Thyroid gland (tissue), 4 donors: ENCODE results near the gene BRCC3. TPM values are rescaled to one million over a fixed set of nuclear protein-coding genes. Genes with fewer than 3 reads are reported as not detected.

ENCODE experiments used
- DNase-seq, 2 donors: peaks; one replicate each; pipeline ENCODE4 v3.0.0-alpha.2; 2019
- H3K27ac ChIP-seq, 3 donors: fragments of 200-600 bp; sonication (generic); 1 replicate in 2 of 3; 2 replicates in 1 of 3; pipeline ENCODE4 v1.5.1; 2016 to 2019; ENCODE audit warnings: mild to moderate bottlenecking in 1 of 3, moderate library complexity in 1 of 3
- H3K27me3 ChIP-seq: fragments of 200-600 bp; sonication (generic); one replicate; pipeline ENCODE4 v1.5.1; 2019
- H3K36me3 ChIP-seq, 2 donors: fragments of 200-600 bp; sonication (generic); one replicate each; pipeline ENCODE4 v1.5.1; 2016 to 2019
- H3K4me1 ChIP-seq, 2 donors: fragments of 200-600 bp; sonication (generic); one replicate each; pipeline ENCODE4 v1.5.1; 2017 to 2019
- H3K4me3 ChIP-seq, 3 donors: fragments of 200-600 bp; sonication (generic); replicated peaks in 1 of 3; 1 replicate in 2 of 3; 2 replicates in 1 of 3; pipeline ENCODE4 v1.5.1; 2016; ENCODE audit warnings: mild to moderate bottlenecking in 1 of 3
- H3K9me3 ChIP-seq: fragments of 200-600 bp; sonication (generic); one replicate; pipeline ENCODE4 v1.5.1; 2017
- CTCF ChIP-seq, 6 experiments: fragments of 200-600 bp in 3 of 6; fragments of 450-650 bp in 3 of 6; sonication (generic) in 3 of 6; IDR thresholded peaks; one replicate each; pipeline ENCODE4 v1.5.1; 2016 to 2019; ENCODE audit warnings: antibody characterized with exemption in 6 of 6, mild to moderate bottlenecking in 2 of 6, inconsistent platforms in 1 of 6, moderate library complexity in 1 of 6
- POLR2A ChIP-seq, 2 donors: fragments of 450-650 bp; IDR thresholded peaks; one replicate each; pipeline ENCODE4 v1.6.1; 2017; ENCODE audit warnings: antibody characterized with exemption in 2 of 2, mild to moderate bottlenecking in 2 of 2, moderate library complexity in 1 of 2
- WGBS, 2 donors: methylation state at CpG; one replicate each; pipeline ENCODE4 v1.1.5; 2017; 5-methylcytosine and 5-hydroxymethylcytosine counted together
- intact Hi-C: fragments of 100-400 bp; cut with DNase I; formaldehyde crosslinking; loops from one replicate; pipeline ENCODE4 v1.15.1; 2023
- total RNA-seq, 4 donors: library from RNA; depleted of rRNA; stranded (reverse); fragments of >200 nt; gene quantifications; one replicate each; pipeline ENCODE4 v1.2.3, GENCODE V29; 2016

BRCC3 gene
- total RNA-seq, 4 donors from 2014 or later, result 9.7 to 21.9 (median 18.0) TPM

GRCh38 chrX:155052738-155053498 is 18.4 kb upstream of the BRCC3 start:
- no peak for TF ChIP-seq CTCF (IDR thresholded peaks at IDR 0.05)
- no peak for TF ChIP-seq POLR2A (IDR thresholded peaks at IDR 0.05)
- peaks cover 0 to 10% of the 10 kb centered on the region in 2 donors for H3K4me1 ChIP-seq
- no peaks in the 10 kb centered on the region for H3K27me3 ChIP-seq
- 87 to 93% methylated on average over 5 of the region's 5 CpGs for WGBS, 2 donors
- H3K4me3 ChIP-seq, result no peak overlapping the region
- H3K9me3 ChIP-seq, result no peaks in the 10 kb centered on the region
- intact Hi-C loops, result no loop called here
- no peaks in the 10 kb centered on the region for H3K36me3 ChIP-seq
- DNase-seq, result no peak
- no peak overlapping the region for H3K27ac ChIP-seq

GRCh38 chrX:155053656-155054055 is 17.7 kb upstream of the BRCC3 start:
- intact Hi-C loops, result no loop called here
- DNase-seq, result no peak
- H3K27me3 ChIP-seq, result no peaks in the 10 kb centered on the region
- H3K36me3 ChIP-seq, result no peaks in the 10 kb centered on the region
- TF ChIP-seq POLR2A (IDR thresholded peaks at IDR 0.05) (no peak), CTCF (IDR thresholded peaks at IDR 0.05) (no peak)
- no peak overlapping the region for H3K27ac ChIP-seq
- H3K4me1 ChIP-seq, result peaks cover 0 to 10% of the 10 kb centered on the region in 2 donors
- WGBS, 2 donors, result 96% methylated on average over 3 of the region's 3 CpGs
- no peak overlapping the region for H3K4me3 ChIP-seq
- no peaks in the 10 kb centered on the region for H3K9me3 ChIP-seq

GRCh38 chrX:155054255-155054654 is 17.1 kb upstream of the BRCC3 start:
- H3K4me1 ChIP-seq, result peaks cover 0 to 10% of the 10 kb centered on the region in 2 donors
- H3K9me3 ChIP-seq, result no peaks in the 10 kb centered on the region
- H3K36me3 ChIP-seq, result no peaks in the 10 kb centered on the region
- H3K27me3 ChIP-seq, result no peaks in the 10 kb centered on the region
- H3K27ac ChIP-seq, result no peak overlapping the region
- intact Hi-C loops, result no loop called here
- DNase-seq, result no peak
- TF ChIP-seq POLR2A (IDR thresholded peaks at IDR 0.05), result no peak
- no peak for TF ChIP-seq CTCF (IDR thresholded peaks at IDR 0.05)
- no peak overlapping the region for H3K4me3 ChIP-seq
- 93 to 96% methylated on average over 4 of the region's 4 CpGs for WGBS, 2 donors

- no peak for TF ChIP-seq CTCF (IDR thresholded peaks at IDR 0.05)
- no peak for TF ChIP-seq POLR2A (IDR thresholded peaks at IDR 0.05)
- Histone ChIP-seq H3K27me3 (no peaks in the 10 kb centered on the region), H3K36me3 (no peaks in the 10 kb centered on the region), H3K4me1 (peaks cover 0 to 10% of the 10 kb centered on the region in 2 donors), H3K4me3 (no peak overlapping the region), H3K27ac (no peak overlapping the region), H3K9me3 (no peaks in the 10 kb centered on the region)
- intact Hi-C loops, result no loop called here
- DNase-seq, result no peak
- WGBS, 2 donors, result 86 to 92% methylated on average over 3 of the region's 3 CpGs
Observed at GRCh38 chrX:155055494-155055893, 15.8 kb upstream of the BRCC3 start.

GRCh38 chrX:155056471-155056870 is 14.8 kb upstream of the BRCC3 start:
- Histone ChIP-seq H3K27me3 (no peaks in the 10 kb centered on the region), H3K4me3 (no peak overlapping the region), H3K36me3 (no peaks in the 10 kb centered on the region), H3K27ac (no peak overlapping the region), H3K9me3 (no peaks in the 10 kb centered on the region), H3K4me1 (peaks cover 0 to 10% of the 10 kb centered on the region in 2 donors)
- intact Hi-C loops, result no loop called here
- DNase-seq, result no peak
- TF ChIP-seq POLR2A (IDR thresholded peaks at IDR 0.05) (no peak), CTCF (IDR thresholded peaks at IDR 0.05) (no peak)
- 85 to 97% methylated on average over 1 of the region's 1 CpG for WGBS, 2 donors
